ENCODE results near the gene PDCD1LG2.

PDCD1LG2 gene

GRCh38 chr9:5511935-5512580 is 1.7 kb downstream of the PDCD1LG2 start:
- no peak overlapping the region for H3K4me3 ChIP-seq (ENCODE audit: low read depth, low read length)
- TF ChIP-seq CTCF (conservative IDR thresholded peaks at IDR 0.05; ENCODE audit: low read depth, low read length) = no peak
- no peak for DNase-seq (ENCODE audit: low read depth)

- DNase-seq (ENCODE audit: low read depth) = no peak
- H3K4me3 ChIP-seq (ENCODE audit: low read depth, low read length) = no peak overlapping the region
- no peak for TF ChIP-seq CTCF (conservative IDR thresholded peaks at IDR 0.05; ENCODE audit: low read depth, low read length)
Observed at GRCh38 chr9:5512658-5513452, 2.5 kb downstream of the PDCD1LG2 start.

GRCh38 chr9:5513966-5514616 is 3.8 kb downstream of the PDCD1LG2 start:
- no peak for DNase-seq (ENCODE audit: low read depth)
- TF ChIP-seq CTCF (conservative IDR thresholded peaks at IDR 0.05; ENCODE audit: low read depth, low read length) = no peak

DNA sequence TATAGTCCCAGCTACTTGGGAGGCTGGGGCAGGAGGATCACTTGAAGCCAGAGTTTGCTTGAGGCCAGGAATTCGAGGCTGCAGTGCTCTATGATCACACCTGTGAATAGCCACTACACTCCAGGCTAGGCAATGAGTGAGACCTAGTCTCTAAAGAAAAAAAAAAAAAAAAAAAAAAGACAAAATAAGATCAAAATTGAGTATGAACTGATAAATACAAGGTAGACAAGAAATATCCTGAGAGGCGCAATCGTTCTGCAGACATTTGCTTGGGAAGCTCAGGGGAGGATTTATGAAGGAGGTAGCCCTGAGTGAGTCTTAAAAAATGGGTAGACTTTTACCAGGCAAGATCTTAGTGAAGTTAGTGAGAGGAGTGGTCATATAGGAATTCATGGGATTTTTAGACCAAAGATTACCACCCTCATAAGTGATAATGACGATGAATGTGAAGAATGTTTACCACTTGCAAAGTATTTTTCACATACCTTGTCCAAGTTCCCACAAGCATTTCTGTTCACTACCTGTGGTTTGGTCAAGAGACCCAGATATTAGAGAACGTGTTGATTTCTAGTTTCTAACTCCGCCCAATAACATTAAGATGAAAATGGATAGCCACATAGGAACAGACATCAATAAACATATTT is 4.4 kb downstream of the PDCD1LG2 start:
- no peak for TF ChIP-seq CTCF (conservative IDR thresholded peaks at IDR 0.05; ENCODE audit: low read depth, low read length)
- no peak for DNase-seq (ENCODE audit: low read depth)
- H3K4me3 ChIP-seq (ENCODE audit: low read depth, low read length) = no peak overlapping the region

More at GRCh38 chr9:5513966-5514616, 3.8 kb downstream of the PDCD1LG2 start:
- no peak overlapping the region for H3K4me3 ChIP-seq (ENCODE audit: low read depth, low read length)

DNA sequence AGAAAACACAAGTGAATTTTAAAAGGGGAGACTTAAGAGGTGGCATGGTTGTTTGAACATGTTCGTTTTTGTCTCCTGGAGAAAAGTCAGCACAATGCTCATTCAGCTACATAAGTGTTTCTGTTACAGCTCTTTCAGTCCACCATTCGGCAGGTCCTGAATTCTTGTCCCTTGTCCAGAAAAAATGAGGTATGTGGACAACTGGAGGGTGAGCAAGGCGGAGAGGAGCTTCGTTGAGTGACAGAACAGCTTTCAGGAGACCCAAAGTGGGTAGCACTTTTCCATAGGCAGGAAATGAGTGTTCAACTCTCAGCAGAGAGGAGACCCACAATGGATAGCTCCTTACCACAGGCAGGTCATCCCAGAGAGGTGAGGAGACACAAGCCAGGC is 4.9 kb downstream of the PDCD1LG2 start:
- no peak for TF ChIP-seq CTCF (conservative IDR thresholded peaks at IDR 0.05; ENCODE audit: low read depth, low read length)
- DNase-seq (ENCODE audit: low read depth) = no peak
- no peak overlapping the region for H3K4me3 ChIP-seq (ENCODE audit: low read depth, low read length)

DNA sequence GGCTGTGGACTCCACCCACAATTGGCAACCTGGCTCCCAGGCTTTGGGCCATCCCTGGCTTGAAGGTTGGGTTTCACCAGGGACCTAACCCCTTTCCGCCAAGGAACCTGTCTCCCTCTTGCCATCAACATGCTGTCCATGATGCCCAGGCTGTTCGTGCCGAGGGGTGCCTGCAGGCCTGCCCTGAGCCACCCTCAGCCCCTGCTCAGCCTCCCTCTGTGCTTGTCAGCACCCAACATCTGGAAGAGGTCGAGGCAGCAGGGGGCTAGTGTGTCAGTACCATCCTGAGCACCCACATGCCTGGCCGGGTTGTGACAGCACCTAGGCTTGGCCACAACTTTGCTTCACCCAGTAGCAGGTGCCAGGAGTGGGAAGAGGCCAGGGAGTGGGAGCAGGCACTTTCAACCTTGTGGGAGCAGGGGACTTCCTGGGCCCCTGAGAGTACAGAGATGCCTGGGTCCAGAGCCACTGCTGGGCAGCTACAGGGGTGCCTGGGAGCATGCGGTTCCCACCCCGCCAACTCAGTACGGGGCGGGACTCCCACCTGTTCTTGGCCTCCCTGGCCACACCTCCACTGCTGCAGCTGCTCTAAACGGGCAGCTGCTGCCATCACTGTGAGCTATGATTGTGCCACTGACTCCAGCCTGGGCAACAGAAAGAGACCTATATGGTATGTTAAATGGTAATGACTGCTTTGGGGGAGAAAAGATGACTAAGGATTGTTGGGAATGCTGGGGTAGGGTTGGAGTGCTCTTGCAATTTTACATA is 6.3 kb downstream of the PDCD1LG2 start:
- H3K4me3 ChIP-seq (ENCODE audit: low read depth, low read length) = no peak overlapping the region
- DNase-seq (ENCODE audit: low read depth) = no peak
- no peak for TF ChIP-seq CTCF (conservative IDR thresholded peaks at IDR 0.05; ENCODE audit: low read depth, low read length)
